GM21526 (cell line): ENCODE results near the gene DISP3.

Experiments used
- ATAC-seq: cut with Tn5 transposase; IDR thresholded peaks from one replicate; pipeline ENCODE4 v1.9.1; 2021; ENCODE audit warnings: moderate library complexity; ENCODE audit not compliant: unreplicated experiment, low FRiP score

Gene DISP3

GRCh38 chr1:11455967-11456570 lies 22.9 kb upstream of the DISP3 start:
- no peak for ATAC-seq

GRCh38 chr1:11456965-11457364 lies 22.0 kb upstream of the DISP3 start:
- ATAC-seq = no peak

DNA sequence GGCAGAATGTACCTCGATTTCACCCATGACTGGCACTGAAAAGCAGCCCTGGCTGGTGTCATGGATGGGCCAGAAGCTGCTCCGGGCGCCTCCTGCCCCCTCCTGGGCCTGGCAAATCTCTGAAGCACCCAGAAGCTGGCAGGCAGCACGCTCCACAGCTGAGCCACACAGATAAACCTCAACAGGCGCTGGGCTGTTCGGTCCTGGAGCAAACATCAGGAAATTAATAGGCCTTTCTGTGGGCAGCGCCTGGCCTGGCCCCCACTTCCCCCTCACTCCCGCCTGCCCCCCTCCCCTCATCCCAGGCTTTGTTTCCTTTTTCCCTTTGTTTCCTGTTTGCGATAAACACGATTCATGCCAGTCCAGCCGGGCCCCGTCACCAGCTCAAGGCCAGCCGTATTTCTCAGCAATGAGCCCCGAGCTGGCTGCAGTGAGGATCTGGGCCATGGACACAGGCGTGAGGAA lies 20.1 kb upstream of the DISP3 start:
- ATAC-seq = no peak

GRCh38 chr1:11461531-11462137 lies 17.3 kb upstream of the DISP3 start:
- no peak for ATAC-seq

DNA sequence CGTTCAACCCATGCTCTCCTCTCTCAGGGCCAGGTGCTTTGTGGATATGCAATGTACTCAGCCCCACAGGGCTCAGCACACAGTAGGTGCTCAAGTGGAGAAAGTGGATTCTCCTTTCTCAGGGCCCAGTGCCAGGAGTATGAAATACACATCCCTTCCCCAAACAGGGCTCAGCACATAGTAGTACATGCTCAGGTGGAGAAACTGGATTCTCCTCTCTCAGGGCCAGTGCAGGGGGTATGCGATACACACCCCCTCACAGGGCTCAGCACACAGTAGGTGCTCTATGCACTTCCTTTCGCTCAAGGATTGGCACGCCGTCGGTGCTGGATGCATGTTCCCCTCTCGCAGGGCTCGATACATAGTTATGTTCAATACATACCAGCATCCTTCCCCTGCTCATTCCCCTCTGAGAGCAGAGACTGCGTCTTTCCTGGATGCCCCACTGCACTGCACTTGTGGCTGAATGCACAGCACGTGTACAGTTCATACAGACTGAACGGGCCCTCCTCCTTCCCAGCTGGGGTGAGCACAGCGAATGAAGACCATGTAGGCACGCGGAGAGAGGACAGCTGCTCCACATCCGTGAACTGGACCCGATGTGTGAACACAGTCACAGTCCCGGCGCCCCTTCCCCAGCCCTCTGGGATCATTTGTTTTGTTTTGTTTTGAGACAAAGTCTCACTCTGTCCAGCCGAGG lies 16.6 kb upstream of the DISP3 start:
- ATAC-seq = no peak

GRCh38 chr1:11463177-11463576 lies 15.8 kb upstream of the DISP3 start:
- ATAC-seq = no peak

- ATAC-seq = no peak
Measured at GRCh38 chr1:11465307-11465706, 13.6 kb upstream of the DISP3 start.

DNA sequence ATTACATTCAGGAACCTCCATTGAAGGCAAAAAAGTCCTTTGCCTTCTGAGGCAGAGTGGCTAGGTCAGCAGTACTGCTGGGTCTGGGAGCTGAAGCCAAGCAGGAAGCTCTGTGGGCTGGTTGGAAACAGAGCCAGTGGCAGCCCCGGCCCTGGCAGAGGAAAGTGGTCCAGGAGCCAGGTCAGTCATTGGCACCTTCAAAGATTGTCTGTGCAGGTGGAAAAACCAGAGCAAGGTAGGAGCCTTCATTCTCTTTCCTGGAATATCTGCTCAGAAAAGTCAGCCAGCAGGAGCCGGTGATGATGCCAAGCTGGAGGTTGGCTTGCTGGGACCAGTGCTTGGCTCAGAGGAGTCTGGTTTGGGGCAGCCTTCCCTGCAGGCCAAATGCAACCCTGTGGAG lies 12.5 kb upstream of the DISP3 start:
- no peak for ATAC-seq

GRCh38 chr1:11468878-11469277 lies 10.1 kb upstream of the DISP3 start:
- ATAC-seq = no peak

DNA sequence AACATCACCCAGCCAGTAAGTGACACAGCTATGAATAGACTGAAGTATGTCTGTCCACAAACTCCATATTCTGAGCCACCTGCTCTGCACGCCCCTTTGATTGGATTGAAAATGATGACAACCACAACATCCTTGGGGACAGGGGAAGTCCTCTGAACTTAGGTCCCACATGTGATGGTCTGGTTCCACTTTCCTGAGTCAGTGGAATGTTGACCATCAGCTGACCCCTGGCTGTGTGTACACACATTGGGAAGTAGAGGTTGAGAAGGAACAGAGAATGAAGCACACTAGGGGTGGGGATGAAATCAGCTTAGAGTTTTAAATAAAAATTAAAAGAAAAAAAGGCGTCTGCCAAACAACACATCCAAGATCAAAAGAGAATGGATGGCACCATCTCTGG lies 8.0 kb upstream of the DISP3 start:
- no peak for ATAC-seq

DNA sequence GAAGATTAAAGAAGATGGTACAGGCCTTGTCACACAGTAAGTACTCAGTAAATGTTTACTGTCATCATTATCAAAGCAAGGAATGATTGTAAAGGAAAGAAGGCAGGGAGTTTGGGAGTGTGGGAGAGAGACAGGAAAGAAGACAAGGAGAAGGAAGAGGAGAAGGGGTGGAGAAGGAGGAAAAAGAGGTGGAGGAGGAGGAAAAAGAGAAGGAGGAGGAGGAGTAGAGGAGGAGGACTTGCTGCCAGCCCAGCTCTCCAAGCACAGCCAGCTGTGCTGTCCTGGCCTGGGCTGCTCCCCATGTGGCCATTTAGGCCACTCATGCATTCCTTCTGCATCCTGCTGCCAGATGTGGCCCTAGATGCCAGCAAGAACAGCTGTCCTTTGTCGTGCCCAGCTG lies 7.5 kb upstream of the DISP3 start:
- ATAC-seq = no peak

GRCh38 chr1:11472284-11472683 lies 6.7 kb upstream of the DISP3 start:
- ATAC-seq = no peak

DNA sequence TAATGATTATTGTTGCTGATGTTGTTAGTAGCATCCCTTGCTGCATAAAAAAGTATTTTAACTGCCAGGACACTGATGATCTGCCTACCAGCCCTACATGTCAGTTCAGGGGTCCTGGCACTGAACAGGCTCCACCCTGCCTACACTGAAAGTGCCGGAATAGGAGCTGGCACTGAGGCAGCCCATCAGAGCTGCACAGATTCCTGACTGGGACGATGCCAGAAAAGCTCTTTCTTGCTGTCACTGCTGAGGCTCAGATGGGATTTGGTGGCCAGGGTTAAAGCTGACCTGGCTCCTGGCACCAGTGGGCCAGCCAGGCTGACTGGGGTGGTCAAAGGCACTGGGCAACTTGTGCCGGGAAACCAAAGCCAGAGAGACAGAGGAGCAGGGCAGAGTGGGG lies 6.2 kb upstream of the DISP3 start:
- no peak for ATAC-seq

DNA sequence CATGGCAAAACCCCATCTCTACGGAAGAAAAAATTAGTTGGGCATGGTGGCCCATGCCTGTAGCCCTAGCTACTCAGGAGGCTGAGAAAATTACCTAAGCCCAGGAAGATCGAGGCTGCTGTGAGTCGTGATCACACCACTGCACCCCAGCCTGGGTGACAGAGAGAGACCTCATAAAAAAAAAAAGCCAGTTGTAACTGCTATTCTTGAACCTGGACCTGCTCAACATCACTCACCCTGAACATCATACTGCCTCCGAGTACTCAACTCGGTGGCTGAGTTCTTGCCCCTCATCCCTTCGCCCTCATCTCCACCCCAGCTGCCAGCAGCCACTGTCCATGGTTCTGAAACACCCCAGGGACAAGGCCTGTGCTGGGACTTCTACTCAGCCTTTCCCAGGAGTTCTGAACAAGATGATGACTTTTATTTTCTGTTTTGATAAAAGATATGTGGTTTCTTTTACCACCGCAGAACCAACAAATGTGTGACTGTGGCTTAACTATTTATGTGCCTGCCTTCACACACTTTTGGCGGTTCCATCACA lies 5.4 kb upstream of the DISP3 start:
- no peak for ATAC-seq

DNA sequence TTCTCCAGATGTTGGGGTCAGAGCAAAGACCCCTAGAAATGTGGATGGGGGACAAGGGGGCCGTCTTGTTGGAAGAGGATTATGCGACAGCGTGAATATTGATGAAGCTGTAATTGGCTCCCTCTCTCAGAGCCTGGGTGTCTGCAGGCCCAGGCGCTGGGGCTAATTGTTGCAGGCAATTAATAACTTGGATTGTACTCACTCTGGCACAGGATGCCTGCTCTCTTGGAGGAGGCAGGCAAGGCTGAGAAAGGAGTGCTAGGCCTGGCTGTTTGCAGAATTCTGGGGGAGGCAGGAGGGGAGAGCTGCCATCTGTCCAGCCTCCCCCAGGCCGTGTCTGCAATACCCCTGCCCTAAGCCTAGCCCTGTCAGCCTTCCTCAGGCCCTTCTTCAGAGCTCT lies 4.1 kb upstream of the DISP3 start:
- no peak for ATAC-seq

GRCh38 chr1:11475748-11476147 lies 3.2 kb upstream of the DISP3 start:
- no peak for ATAC-seq

DNA sequence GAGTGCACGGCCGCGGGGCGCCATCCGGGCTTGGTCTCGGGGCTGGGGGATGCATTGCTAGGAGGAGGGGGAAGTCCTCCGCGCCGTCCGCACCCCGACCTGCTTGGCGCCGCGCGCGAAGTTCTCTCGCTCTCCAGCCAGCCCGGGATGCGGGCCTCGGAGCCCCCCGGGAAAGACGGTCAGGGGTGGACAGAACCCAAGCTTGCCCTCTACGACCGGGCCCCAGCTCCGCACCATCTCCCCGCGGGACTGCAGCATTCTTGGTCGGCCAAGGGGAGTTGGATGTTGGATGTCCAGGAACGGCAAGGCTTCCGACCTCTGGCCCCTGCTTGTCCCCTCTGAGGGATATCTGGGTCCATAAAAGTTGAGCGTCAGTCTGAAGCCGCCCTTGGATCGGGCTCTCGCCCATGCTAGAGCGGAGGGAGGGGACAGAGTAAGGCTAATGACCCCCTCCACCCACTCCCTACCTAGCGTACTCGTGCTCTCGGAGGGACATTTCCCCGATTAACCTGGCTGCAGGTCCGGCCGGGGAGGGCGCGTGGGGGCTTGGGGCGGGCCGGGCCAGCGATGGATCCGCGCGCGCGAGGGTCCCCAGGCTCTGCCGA lies 522 bp downstream of the DISP3 start:
- no peak for ATAC-seq

- ATAC-seq = no peak
Measured at GRCh38 chr1:11481019-11481418, 2.1 kb downstream of the DISP3 start.

- no peak for ATAC-seq
Measured at GRCh38 chr1:11482198-11482597, 3.2 kb downstream of the DISP3 start.

DNA sequence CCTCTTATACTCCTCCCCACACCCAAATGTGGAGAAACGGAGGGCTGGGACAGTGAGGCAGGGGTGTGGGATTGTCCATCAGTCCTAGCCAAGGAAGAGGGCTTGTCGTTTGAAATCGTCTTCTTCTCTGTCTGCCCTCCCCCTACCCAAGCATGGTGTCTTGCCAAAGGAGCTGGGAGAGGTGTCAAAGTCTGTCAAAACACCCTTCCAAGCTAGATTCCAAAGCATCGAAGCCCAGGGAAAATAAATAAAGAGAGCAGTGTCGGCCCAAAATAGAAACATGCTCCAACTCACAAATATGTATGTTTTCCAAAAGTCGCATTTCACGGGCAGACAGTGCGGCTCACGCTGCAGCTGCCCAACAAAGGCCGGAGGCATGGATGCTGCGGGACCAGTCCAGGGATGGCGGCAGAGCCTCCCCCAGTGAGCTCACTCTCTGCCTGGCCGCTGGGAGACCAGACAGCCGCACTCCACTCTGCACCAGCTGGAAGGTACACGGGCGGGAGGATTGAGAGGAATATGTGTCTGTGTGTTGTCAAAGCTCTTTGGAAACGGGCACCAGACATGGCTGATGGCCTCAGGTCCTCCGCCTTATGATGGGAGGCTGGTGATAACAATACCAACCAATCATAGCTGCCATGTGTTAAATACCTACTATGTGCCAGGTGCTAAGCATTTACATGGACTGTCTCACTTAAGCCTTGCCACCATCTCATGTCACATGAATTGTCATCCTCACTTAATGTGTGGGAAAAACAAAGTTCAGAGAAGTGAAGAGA lies 3.9 kb downstream of the DISP3 start:
- no peak for ATAC-seq
